GM18870 (cell line): ENCODE data around the gene STX1B.
"Not testable (repeated sequence)": the region's sequence is repeated elsewhere in the genome, so short reads cannot be mapped to it uniquely, and the experiment has no call there.

ENCODE experiments used
- ATAC-seq: cut with Tn5 transposase; IDR thresholded peaks from one replicate; pipeline ENCODE4 v1.9.1; 2021; ENCODE audit warnings: moderate library complexity; ENCODE audit not compliant: unreplicated experiment

Gene STX1B

DNA sequence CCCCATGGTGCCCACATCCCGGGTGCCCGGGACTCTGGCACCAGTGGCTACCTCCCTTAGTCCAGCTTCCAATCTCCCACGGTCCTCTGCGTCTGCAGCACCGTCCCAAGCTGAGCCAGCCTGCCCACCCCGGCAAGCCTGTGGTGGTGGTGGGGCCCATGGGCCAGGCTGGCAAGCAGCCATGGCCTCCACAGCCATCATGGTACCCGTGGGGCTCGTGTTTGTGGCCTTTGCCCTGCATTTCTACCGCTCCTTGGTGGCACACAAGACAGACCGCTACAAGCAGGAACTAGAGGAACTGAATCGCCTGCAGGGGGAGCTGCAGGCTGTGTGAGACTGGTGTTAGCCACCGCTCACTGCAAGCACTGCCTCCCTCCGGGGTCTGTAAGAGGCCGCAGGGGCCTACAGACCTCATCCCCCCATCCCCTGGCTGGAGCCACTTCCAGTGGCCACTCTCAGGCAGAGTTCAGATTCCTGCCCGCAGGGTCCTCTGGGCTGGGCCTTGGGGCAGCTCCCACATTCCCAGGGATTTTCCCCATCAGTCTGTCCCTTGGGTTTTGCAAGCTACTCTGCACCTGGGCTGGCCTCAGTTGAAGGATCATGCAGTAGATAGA is 56.8 kb downstream of the STX1B start:
- no peak for ATAC-seq

DNA sequence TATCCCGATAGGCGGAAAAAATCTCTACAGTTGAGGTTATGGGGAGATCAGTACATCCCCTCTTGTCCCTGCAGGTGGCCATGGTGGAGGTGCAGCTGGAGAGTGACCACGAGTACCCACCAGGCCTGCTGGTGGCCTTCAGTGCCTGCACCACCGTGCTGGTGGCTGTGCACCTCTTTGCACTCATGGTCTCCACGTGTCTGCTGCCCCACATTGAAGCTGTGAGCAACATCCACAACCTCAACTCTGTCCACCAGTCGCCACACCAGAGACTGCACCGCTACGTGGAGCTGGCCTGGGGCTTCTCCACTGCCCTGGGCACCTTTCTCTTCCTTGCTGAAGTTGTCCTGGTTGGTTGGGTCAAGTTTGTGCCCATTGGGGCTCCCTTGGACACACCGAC is 57.3 kb downstream of the STX1B start:
- ATAC-seq: no peak

GRCh38 chr16:30951750-30952149 is 58.7 kb downstream of the STX1B start:
- ATAC-seq: no peak

DNA sequence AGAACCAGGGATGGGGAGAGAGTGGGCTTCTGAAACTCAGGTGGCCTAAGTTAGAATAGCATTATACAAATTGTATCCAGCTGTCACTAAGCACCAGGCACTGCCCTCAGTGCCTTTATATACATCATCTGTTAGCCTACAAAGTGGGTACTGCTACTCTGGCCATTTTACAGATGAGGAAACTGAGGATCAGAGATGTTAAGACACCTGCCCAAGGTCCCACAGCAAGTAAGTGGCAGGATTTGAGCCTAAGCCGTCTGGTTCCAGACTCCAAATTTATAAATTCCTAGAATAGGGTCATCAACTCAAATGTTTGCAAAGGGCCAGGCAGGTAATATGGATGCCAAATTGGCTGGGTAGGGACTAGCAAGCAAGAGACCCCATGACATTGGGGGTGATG is 59.2 kb downstream of the STX1B start:
- ATAC-seq: no peak

DNA sequence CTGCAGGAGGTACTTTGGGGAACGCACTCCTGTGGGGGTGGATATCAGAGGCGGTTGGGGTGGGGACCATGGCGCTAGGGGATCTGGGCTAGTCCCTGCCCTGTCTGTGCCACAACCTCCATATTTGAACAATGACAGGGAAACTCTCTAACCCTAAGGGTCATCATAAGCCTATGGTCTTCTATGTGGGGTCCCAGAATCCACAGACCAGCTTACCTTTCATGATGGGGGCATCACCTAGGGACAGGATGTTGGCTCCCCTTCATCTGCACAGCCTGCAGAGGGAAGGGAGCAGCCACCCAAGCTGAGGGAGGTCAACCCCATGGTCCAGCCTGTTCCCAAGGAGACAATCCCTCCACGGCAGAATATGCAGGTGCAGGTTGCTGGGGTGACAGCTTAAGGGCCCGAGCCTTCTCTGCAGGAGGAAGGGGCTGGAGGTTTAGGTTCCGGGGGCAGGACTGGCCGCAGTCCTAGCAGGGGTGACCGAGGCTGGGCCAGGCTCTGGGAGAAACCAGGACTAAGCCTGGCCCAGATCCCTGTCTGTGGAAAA is 59.8 kb downstream of the STX1B start:
- no peak for ATAC-seq

DNA sequence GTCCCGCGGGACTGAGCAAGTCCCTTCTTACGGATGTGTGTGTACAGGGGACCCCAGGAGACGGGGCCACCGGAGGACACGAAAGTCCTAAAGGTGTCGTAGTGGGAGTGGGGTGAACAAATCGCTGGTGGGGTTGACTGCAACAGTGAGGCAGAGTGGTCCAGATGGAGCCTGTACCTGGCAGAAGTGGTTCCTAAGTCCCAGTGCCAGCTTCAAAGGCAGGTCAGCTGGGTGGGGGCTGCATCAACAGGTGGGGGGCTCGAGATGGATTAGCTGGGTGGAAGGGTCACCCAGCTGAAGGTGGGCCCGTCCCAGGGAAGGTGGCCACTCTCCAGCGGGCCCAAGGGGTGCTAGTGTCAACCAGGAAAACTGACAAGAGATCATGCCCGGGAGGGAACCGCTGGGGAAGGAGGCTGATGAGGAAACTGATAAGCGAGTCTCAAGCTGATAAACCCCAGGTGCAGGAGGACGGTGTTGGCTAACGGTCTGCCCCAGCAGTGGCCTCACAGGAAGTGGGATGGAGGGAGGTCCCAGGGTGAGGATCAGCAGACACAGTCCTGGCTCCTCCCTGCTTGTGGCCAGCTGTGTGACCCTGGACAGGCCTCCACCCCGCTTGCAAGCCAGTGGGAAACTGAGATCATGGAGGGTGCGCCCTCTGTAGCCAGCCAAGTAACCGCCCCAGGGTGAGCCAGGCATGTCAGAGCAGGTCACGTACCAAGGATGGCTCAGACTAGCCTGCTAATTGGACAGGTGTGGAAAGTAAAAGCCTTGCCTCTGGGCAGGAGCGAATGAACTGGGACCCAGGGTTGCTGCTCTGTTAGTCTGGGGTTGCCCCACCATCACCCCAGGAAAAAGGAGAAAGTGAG is 60.6 kb downstream of the STX1B start:
- peak; percentile 59 for ATAC-seq

- no peak for ATAC-seq
Observed at GRCh38 chr16:30948667-30949649, 61.5 kb downstream of the STX1B start, which contains the start of gene ORAI3. TSS of gene ORAI3 (plus strand) at chr16:30949068. CDS start at chr16:30949290, 222 bp downstream.

GRCh38 chr16:30947859-30948666 is 62.4 kb downstream of the STX1B start:
- ATAC-seq: no peak

DNA sequence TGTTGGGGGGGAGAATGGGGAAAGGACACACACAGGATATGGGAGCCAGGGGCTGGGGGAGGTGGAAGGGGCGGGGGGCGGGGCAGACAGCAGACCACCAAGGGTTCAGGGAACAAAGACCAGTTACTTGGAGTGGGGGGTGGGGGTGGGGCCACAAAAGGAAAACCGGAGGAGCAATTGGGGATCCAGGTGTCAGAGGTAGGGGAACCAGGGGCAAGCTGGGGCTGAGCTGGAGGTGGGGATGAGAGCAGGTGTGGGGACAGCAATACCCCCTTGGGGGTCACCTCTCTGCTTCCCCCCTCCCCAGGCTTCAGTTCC is 62.9 kb downstream of the STX1B start:
- no peak for ATAC-seq

DNA sequence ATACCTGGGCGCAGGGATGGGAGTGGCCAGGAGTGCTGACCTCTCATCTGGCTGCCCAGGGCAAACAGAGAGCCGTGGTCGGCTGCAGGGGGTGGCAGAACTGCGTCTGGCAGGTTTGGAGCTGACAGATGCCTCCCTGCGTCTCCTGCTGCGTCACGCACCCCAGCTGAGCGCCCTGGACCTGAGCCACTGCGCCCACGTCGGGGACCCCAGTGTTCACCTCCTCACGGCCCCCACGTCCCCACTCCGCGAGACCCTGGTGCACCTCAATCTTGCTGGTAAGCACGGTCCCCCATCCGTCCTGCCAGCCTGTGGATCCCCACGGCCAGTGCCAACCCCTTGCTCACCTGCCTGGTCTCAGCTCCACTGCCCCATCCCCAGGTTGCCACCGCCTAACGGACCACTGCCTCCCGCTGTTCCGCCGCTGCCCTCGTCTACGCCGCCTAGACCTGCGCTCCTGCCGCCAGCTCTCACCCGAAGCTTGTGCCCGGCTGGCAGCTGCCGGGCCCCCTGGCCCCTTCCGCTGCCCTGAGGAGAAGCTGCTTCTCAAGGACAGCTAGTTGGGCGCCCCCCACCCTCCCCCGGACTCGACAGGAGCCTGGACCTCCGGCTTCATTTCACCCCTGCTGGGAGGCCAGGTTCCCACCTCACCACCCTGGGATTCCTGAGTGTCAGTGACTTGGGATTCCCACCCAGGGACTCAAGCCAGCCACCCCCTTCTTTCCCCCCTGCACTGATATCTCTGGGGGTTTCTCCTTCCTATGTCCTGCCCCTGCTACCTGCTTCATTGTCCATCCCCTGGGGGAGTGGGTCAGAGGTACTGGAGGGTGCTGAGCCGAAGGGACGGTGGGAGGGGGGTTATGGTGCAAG is 63.5 kb downstream of the STX1B start:
- no peak for ATAC-seq

DNA sequence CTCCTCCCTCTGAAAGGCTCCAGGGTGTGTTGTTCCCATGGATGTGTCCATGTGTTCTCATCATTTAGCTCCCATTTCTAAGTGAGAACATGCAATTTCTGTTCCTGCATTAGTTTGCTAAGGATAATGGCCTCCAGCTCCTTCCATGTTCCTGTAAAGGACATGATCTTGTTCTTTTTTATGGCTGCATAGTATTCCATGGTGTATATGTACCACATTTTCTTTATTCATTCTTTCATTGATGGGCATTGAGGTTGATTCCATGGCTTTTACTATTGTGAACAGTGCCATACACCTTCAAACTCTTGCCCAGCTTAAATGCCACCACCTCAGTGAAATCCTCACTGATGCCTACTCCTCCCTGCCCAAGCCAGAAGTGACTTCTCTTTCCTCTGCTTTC is 66.1 kb downstream of the STX1B start:
- no peak for ATAC-seq

DNA sequence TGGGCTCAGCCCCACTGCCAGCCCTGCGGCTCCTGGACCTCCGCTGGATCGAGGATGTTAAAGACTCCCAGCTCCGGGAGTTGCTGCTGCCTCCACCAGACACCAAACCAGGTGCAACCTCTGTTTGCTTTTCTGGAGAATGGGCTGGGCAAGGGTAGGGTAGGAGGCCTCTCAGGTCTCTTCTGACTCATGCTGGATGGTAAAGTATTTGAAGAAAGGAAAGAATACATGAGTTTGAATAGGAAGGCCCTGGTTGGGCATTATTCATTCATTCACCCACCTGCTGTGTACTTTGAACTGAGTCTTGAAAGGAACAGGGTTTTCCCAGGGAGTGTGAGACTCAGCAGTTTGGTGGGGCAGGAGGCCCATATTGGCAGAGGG is 68.0 kb downstream of the STX1B start:
- no peak for ATAC-seq

- ATAC-seq: no peak
Observed at GRCh38 chr16:30941600-30942425, 68.6 kb downstream of the STX1B start.

GRCh38 chr16:30939571-30939970 is 70.9 kb downstream of the STX1B start:
- ATAC-seq: not testable (repeated sequence)
